ENCODE results near the gene CALN1. TPM values are rescaled to one million over a fixed set of nuclear protein-coding genes. Genes with fewer than 3 reads are reported as not detected.

CALN1 gene
- total and polyA plus RNA-seq, 2 experiments from 2014 or later = 7.6 to 14.5 TPM

DNA sequence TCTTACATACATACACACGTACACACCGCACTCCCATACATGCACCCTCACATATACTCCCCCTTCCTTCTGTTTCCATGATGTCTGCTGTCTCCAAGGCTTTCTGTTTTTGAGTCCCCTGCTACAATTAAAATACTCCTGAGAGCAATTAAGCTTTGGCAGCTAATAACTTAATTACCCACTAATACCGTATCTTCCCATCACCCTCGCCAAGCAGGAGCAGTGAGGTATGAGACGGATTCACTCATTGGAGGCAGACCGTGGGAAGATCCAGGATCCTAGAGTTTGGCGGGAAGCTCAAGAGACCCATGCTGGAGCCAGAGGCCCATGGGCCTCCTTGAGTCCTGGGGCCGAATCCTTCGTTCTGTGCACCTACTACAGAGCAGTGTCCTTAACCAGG, 1.7 kb upstream of the CALN1 start:
- no peaks in the 10 kb centered on the region for H4K20me1 ChIP-seq (replicated peaks; ENCODE audit: insufficient read depth)
- no peaks in the 10 kb centered on the region for H3K4me1 Mint-ChIP-seq
- H3K27me3 Mint-ChIP-seq (ENCODE audit: insufficient read depth, low read depth, poor library complexity) = peaks cover 4% of the 10 kb centered on the region
- H3K4me3 Mint-ChIP-seq = no peak overlapping the region
- TF ChIP-seq ZNF114 (CRISPR knock-in tag; IDR thresholded peaks at IDR 0.05) = no peak
- no peak for TF ChIP-seq REST (IDR thresholded peaks at IDR 0.05; ENCODE audit: unreplicated experiment)
- no peak for TF ChIP-seq ZNF331 (CRISPR knock-in tag; IDR thresholded peaks at IDR 0.05; ENCODE audit: low read depth)
- no peak for TF ChIP-seq POLR2AphosphoS5 (IDR thresholded peaks at IDR 0.05; ENCODE audit: low read depth)
- TF ChIP-seq EZH2phosphoT487 (IDR thresholded peaks at IDR 0.05; ENCODE audit: unreplicated experiment) = no peak
- no peak for TF ChIP-seq JUNB (IDR thresholded peaks at IDR 0.05; ENCODE audit: unreplicated experiment)
- TF ChIP-seq, protein P1, sequence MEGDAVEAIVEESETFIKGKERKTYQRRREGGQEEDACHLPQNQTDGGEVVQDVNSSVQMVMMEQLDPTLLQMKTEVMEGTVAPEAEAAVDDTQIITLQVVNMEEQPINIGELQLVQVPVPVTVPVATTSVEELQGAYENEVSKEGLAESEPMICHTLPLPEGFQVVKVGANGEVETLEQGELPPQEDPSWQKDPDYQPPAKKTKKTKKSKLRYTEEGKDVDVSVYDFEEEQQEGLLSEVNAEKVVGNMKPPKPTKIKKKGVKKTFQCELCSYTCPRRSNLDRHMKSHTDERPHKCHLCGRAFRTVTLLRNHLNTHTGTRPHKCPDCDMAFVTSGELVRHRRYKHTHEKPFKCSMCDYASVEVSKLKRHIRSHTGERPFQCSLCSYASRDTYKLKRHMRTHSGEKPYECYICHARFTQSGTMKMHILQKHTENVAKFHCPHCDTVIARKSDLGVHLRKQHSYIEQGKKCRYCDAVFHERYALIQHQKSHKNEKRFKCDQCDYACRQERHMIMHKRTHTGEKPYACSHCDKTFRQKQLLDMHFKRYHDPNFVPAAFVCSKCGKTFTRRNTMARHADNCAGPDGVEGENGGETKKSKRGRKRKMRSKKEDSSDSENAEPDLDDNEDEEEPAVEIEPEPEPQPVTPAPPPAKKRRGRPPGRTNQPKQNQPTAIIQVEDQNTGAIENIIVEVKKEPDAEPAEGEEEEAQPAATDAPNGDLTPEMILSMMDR (conservative IDR thresholded peaks at IDR 0.05; ENCODE audit: low read depth in 2 of 2) = no peak
- no peak for TF ChIP-seq CREB1 (CRISPR knock-in tag; IDR thresholded peaks at IDR 0.05; ENCODE audit: low read depth)
- no peak for TF ChIP-seq EZH2 (IDR thresholded peaks at IDR 0.05; ENCODE audit: low read depth, unreplicated experiment)
- TF ChIP-seq STAT1 (IDR thresholded peaks at IDR 0.05; ENCODE audit: unreplicated experiment) = no peak
- no peaks in the 10 kb centered on the region for H3K9me2 ChIP-seq (ENCODE audit: insufficient read depth)
- H3K4me2 ChIP-seq = no peak overlapping the region
- peaks cover under 1% of the 10 kb centered on the region; the same call in 1 of the 3 replicates for H3K9me3 Mint-ChIP-seq
- no peaks in the 10 kb centered on the region for H3K36me3 ChIP-seq (ENCODE audit: insufficient read depth)
- H3K79me2 ChIP-seq (replicated peaks; ENCODE audit: insufficient read depth) = no peaks in the 10 kb centered on the region
- no peaks in the 10 kb centered on the region for H3K27me3 ChIP-seq (ENCODE audit: insufficient read depth)
- H3K27ac ChIP-seq (ENCODE audit: low read depth) = no peak overlapping the region
- peaks cover 5% of the 10 kb centered on the region; the same call in 1 of the 2 replicates for H3K4me1 ChIP-seq (ENCODE audit: insufficient read depth)
- no peak overlapping the region for H2AFZ ChIP-seq
- no peaks in the 10 kb centered on the region for H3F3A ChIP-seq (replicated peaks; ENCODE audit: low read depth)
- no peaks in the 10 kb centered on the region for H3K36me3 Mint-ChIP-seq (ENCODE audit: low read depth)
- ATAC-seq (no peak), DNase-seq (ENCODE audit: low spot score) (no peak)
- H3K27ac Mint-ChIP-seq = no peak overlapping the region
- H3K4me3 ChIP-seq = no peak overlapping the region

GRCh38 chr7:72413290-72413689, 1.2 kb upstream of the CALN1 start:
- H3K4me3 Mint-ChIP-seq = no peak overlapping the region
- no peak overlapping the region for H3K27ac Mint-ChIP-seq
- Histone ChIP-seq H4K20me1 (replicated peaks; ENCODE audit: insufficient read depth) (no peaks in the 10 kb centered on the region), H3K4me1 (ENCODE audit: insufficient read depth) (peaks cover 5% of the 10 kb centered on the region; the same call in 1 of the 2 replicates), H2AFZ (no peak overlapping the region), H3K27me3 (ENCODE audit: insufficient read depth) (no peaks in the 10 kb centered on the region), H3F3A (replicated peaks; ENCODE audit: low read depth) (no peaks in the 10 kb centered on the region), H3K4me3 (no peak overlapping the region), H3K79me2 (replicated peaks; ENCODE audit: insufficient read depth) (no peaks in the 10 kb centered on the region), H3K4me2 (no peak overlapping the region), H3K36me3 (ENCODE audit: insufficient read depth) (no peaks in the 10 kb centered on the region), H3K27ac (ENCODE audit: low read depth) (no peak overlapping the region), H3K9me2 (ENCODE audit: insufficient read depth) (no peaks in the 10 kb centered on the region)
- no peak for ATAC-seq
- no peaks in the 10 kb centered on the region for H3K36me3 Mint-ChIP-seq (ENCODE audit: low read depth)
- no peaks in the 10 kb centered on the region for H3K4me1 Mint-ChIP-seq
- H3K9me3 Mint-ChIP-seq = no peaks in the 10 kb centered on the region
- peaks cover 4% of the 10 kb centered on the region for H3K27me3 Mint-ChIP-seq (ENCODE audit: insufficient read depth, low read depth, poor library complexity)
- DNase-seq (ENCODE audit: low spot score) = no peak
- TF ChIP-seq, protein P1 (conservative IDR thresholded peaks at IDR 0.05; ENCODE audit: low read depth in 2 of 2) = no peak
- TF ChIP-seq EZH2 (IDR thresholded peaks at IDR 0.05; ENCODE audit: low read depth, unreplicated experiment) (no peak), EZH2phosphoT487 (IDR thresholded peaks at IDR 0.05; ENCODE audit: unreplicated experiment) (no peak), ETS1 (IDR thresholded peaks at IDR 0.05) (no peak), STAT1 (IDR thresholded peaks at IDR 0.05; ENCODE audit: unreplicated experiment) (no peak), REST (IDR thresholded peaks at IDR 0.05; ENCODE audit: unreplicated experiment) (no peak), NANOG (IDR thresholded peaks at IDR 0.05; ENCODE audit: borderline replicate concordance) (no peak), ZNF114 (CRISPR knock-in tag; IDR thresholded peaks at IDR 0.05) (no peak), POLR2AphosphoS5 (IDR thresholded peaks at IDR 0.05; ENCODE audit: low read depth) (no peak)

All from GM23338 (cell line).